Epithelial cell of esophagus (primary cell): Measurements from ENCODE around the gene TIMD4.

Source experiments
- DNase-seq: peaks from one replicate; pipeline ENCODE4 v3.0.0; 2010; ENCODE audit warnings: low read depth
- H3K4me3 ChIP-seq: 2 replicates; pipeline ENCODE4 v1.5.1; 2011; ENCODE audit warnings: mild to moderate bottlenecking, low read length, control low read depth
- CTCF ChIP-seq: IDR thresholded peaks from 2 replicates; pipeline ENCODE4 v1.5.1; 2011; ENCODE audit warnings: low read depth, mild to moderate bottlenecking, low read length, control low read depth, inconsistent platforms; ENCODE audit not compliant: insufficient read depth; ENCODE audit errors: missing control alignments

TIMD4 gene

DNA sequence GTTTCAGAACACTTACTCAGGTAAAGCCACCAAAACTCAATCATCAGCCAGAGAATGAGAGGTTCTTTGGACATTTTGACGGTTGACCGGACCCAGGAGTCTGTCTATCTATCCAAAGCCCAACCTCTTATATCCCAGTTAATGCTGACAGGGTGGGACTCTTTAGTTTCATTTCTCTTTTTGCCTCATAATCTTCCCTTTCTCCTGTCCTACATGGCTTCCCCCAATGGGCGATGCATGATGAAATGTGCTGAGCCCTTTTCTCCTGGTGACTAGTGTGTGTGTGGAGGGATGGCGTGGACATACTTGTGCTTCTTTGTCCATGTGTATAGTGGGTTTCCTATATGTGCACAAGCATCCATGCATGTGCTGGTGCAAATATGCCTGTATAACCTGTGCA lies at the start of gene TIMD4:
TSS of gene TIMD4 (minus strand) at position 102 of the 400 bp plus-strand sequence. CDS start at position 74, 28 bp downstream.
- no peak for DNase-seq
- H3K4me3 ChIP-seq = no peak within 1 kb of the TSS
- no peak for TF ChIP-seq CTCF

DNA sequence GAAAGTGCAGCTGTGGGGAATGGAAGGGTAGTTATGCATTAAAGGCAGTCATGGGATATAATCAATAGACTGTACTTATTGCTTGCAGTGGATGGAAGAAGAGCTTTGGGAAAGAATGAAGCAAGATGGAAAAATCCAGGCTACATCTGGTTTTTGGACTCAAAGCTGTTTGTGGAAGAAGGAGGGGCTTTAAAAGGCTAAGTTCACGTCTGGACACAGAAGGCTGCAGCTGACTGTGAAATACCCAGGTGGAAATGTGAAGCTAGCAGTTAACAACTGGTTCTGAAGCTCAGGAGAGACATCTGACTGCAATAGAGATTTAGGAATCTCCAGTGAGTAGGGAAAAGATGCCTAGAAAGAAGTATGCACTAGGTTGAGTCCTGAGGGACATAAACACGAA lies 43.2 kb upstream of the TIMD4 start:
- no peak for DNase-seq
- H3K4me3 ChIP-seq = no peak overlapping the region
- no peak for TF ChIP-seq CTCF

- no peak overlapping the region for H3K4me3 ChIP-seq
- DNase-seq = no peak
- no peak for TF ChIP-seq CTCF
Measured at GRCh38 chr5:157004893-157005551, 42.0 kb upstream of the TIMD4 start.

DNA sequence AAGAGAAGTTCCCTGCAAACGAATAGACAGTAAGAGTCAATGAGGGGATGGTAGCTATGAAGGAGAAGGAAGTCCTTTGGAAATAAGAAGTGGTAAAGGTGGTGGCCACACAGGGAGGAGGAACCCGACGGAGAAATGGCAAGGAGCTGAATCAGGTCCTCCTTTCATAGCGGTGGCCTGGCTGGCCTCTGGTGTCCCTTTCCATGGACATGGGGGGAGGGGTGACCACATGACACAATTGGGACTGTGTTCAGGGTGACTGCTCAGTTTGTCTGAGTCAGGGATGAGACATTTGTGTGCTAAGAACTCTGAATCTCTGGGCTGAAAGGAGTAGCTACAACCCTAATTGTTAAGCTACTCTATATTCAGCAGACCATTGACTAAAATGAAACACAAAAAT lies 28.7 kb upstream of the TIMD4 start:
- no peak for TF ChIP-seq CTCF
- DNase-seq = no peak

GRCh38 chr5:156984064-156984463 lies 21.0 kb upstream of the TIMD4 start:
- no peak for DNase-seq
- H3K4me3 ChIP-seq = no peak overlapping the region
- no peak for TF ChIP-seq CTCF

More for the DNA sequence above, 28.7 kb upstream of the TIMD4 start:
- H3K4me3 ChIP-seq = no peak overlapping the region

- H3K4me3 ChIP-seq = no peak overlapping the region
- DNase-seq = no peak
- no peak for TF ChIP-seq CTCF
Measured at GRCh38 chr5:156981481-156981880, 18.5 kb upstream of the TIMD4 start.

- TF ChIP-seq CTCF = no peak
- no peak for DNase-seq
- H3K4me3 ChIP-seq = no peak overlapping the region
Measured at GRCh38 chr5:156974328-156974727, 11.3 kb upstream of the TIMD4 start.
